IMR-90 (cell line): Measurements from ENCODE around the gene OR14I1. TPM values are rescaled to one million over a fixed set of nuclear protein-coding genes. Genes with fewer than 3 reads are reported as not detected.
"Not testable (repeated sequence)": the region's sequence is repeated elsewhere in the genome, so short reads cannot be mapped to it uniquely, and the experiment has no call there.

Experiments
- ATAC-seq: fragments of 200-7000 bp; cut with Tn5 transposase; 2 replicates; pipeline ENCODE4 v1.9.1; 2020; ENCODE audit warnings: low read depth, mild to moderate bottlenecking, moderate library complexity
- BruUV-seq: library from RNA; stranded (reverse); fragments of 400-500 nt; replicated peaks from 2 replicates; lab custom pipeline; 2021; lab: Mats Ljungman, UMichigan
- CTCF ChIA-PET: fragments of 300-600 bp; formaldehyde crosslinking; extraction: SDS; loops from one replicate; lab custom pipeline; 2021; ENCODE audit warnings: antibody characterized with exemption; lab: Yijun Ruan, JAX
- POLR2A ChIA-PET: fragments of 300-600 bp; sonication (Branson Sonifier 250); formaldehyde crosslinking; loops from one replicate; lab custom pipeline; 2022; ENCODE audit warnings: antibody characterized with exemption; ENCODE audit not compliant: unreplicated experiment; lab: Charles Lee
- DNase-seq: peaks from one replicate; pipeline ENCODE4 v3.0.0; 2013
- H2AFZ ChIP-seq: replicated peaks from 2 replicates; pipeline ENCODE3; 2013; ENCODE audit warnings: low read length, mild to moderate bottlenecking; ENCODE audit not compliant: poor library complexity
- H2AK5ac ChIP-seq: 2 replicates; pipeline ENCODE4 v1.6.1; 2013; ENCODE audit warnings: low read depth, low read length, inconsistent platforms
- H2AK9ac ChIP-seq: replicated peaks from 2 replicates; pipeline ENCODE3; 2013; ENCODE audit warnings: mild to moderate bottlenecking, low read depth, low read length, moderate library complexity; ENCODE audit not compliant: poor library complexity
- H2BK120ac ChIP-seq: 2 replicates; pipeline ENCODE4 v1.6.1; 2013; ENCODE audit warnings: low read depth, low read length, inconsistent platforms
- H2BK15ac ChIP-seq: 3 replicates; pipeline ENCODE4 v1.6.1; 2013; ENCODE audit warnings: low read depth, low read length, inconsistent platforms
- H2BK20ac ChIP-seq: 2 replicates; pipeline ENCODE4 v1.6.1; 2013; ENCODE audit warnings: low read depth, mild to moderate bottlenecking, inconsistent platforms, low read length, moderate library complexity
- H2BK5ac ChIP-seq: 2 replicates; pipeline ENCODE4 v1.6.1; 2013; ENCODE audit warnings: mild to moderate bottlenecking, low read depth, low read length, inconsistent platforms; ENCODE audit not compliant: poor library complexity, severe bottlenecking
- H3K14ac ChIP-seq: replicated peaks from 2 replicates; pipeline ENCODE4 v1.6.1; 2013; ENCODE audit warnings: low read depth, low read length, inconsistent platforms
- H3K18ac ChIP-seq: 2 replicates; pipeline ENCODE4 v1.6.1; 2013; ENCODE audit warnings: low read depth, low read length, control low read depth
- H3K23ac ChIP-seq: 2 replicates; pipeline ENCODE4 v1.6.1; 2013; ENCODE audit warnings: low read depth, low read length, inconsistent platforms
- H3K27ac ChIP-seq: 2 replicates; pipeline ENCODE4 v1.5.1; 2013; ENCODE audit warnings: mild to moderate bottlenecking, control low read depth, low read length; ENCODE audit not compliant: insufficient read depth
- H3K27me3 ChIP-seq: 2 replicates; pipeline ENCODE4 v1.6.1; 2013; ENCODE audit warnings: low read length; ENCODE audit not compliant: control insufficient read depth, insufficient read depth
- H3K36me3 ChIP-seq: 2 replicates; pipeline ENCODE4 v1.6.1; 2013; ENCODE audit warnings: low read length, mixed read lengths; ENCODE audit not compliant: control insufficient read depth, insufficient read depth
- H3K4ac ChIP-seq: 2 replicates; pipeline ENCODE4 v1.6.1; 2013; ENCODE audit warnings: low read depth, low read length, inconsistent platforms
- H3K4me1 ChIP-seq: 2 replicates; pipeline ENCODE4 v1.6.1; 2013; ENCODE audit warnings: low read length, mixed read lengths; ENCODE audit not compliant: control insufficient read depth, insufficient read depth
- H3K4me2 ChIP-seq: 2 replicates; pipeline ENCODE4 v1.6.1; 2013; ENCODE audit warnings: low read depth, mild to moderate bottlenecking, control low read depth, low read length, moderate library complexity
- H3K4me3 ChIP-seq: 2 replicates; pipeline ENCODE4 v1.5.1; 2013; ENCODE audit warnings: low read depth, mild to moderate bottlenecking, control low read depth, low read length, moderate library complexity; ENCODE audit not compliant: insufficient read depth
- H3K56ac ChIP-seq: 2 replicates; pipeline ENCODE4 v1.6.1; 2013; ENCODE audit warnings: low read length, inconsistent platforms; ENCODE audit not compliant: insufficient read depth; ENCODE audit errors: extremely low read depth
- H3K79me1 ChIP-seq, 2 experiments: 2 replicates each; pipeline ENCODE4 v1.6.1; 2013; ENCODE audit warnings: low read length in 2 of 2, inconsistent platforms in 1 of 2, low read depth in 1 of 2
- H3K9ac ChIP-seq: 2 replicates; pipeline ENCODE4 v1.6.1; 2013; ENCODE audit warnings: low read depth, low read length, control low read depth
- H3K9me1 ChIP-seq: 2 replicates; pipeline ENCODE4 v1.6.1; 2013; ENCODE audit warnings: low read length, inconsistent platforms; ENCODE audit not compliant: insufficient read depth
- H3K9me3 ChIP-seq: 2 replicates; pipeline ENCODE4 v1.6.1; 2013; ENCODE audit warnings: low read length; ENCODE audit not compliant: control insufficient read depth, insufficient read depth
- H4K20me1 ChIP-seq: 2 replicates; pipeline ENCODE4 v1.6.1; 2013; ENCODE audit warnings: low read length, inconsistent platforms; ENCODE audit not compliant: insufficient read depth
- H4K5ac ChIP-seq: 2 replicates; pipeline ENCODE4 v1.6.1; 2013; ENCODE audit warnings: mild to moderate bottlenecking, low read depth, low read length, control low read depth
- H4K8ac ChIP-seq, 2 experiments: 2 replicates each; pipeline ENCODE4 v1.6.1; 2013; ENCODE audit warnings: low read depth in 2 of 2, low read length in 2 of 2, control low read depth in 1 of 2, inconsistent platforms in 1 of 2
- H4K91ac ChIP-seq: 2 replicates; pipeline ENCODE4 v1.6.1; 2013; ENCODE audit warnings: low read depth, low read length, inconsistent platforms; ENCODE audit not compliant: insufficient read depth
- WGBS, 2 experiments: methylation state at CpG; one replicate each; pipeline versions ENCODE4 v1.1.5 to v1.1.7; 2013; ENCODE audit warnings: missing lambda C conversion rate in 2 of 2; ENCODE audit not compliant: insufficient read length in 1 of 2; ENCODE audit errors: extremely low coverage in 2 of 2; 5-methylcytosine and 5-hydroxymethylcytosine counted together
- dilution Hi-C: fragments of 300-500 bp; cut with HindIII; formaldehyde crosslinking; loops from one replicate; pipeline ENCODE4 v1.14.3; 2018; ENCODE audit warnings: low sequenced_read_pairs; ENCODE audit not compliant: unreplicated experiment
- in situ Hi-C: fragments of 300-500 bp; cut with MboI; formaldehyde crosslinking; loops from 3 replicates; pipeline ENCODE4 v1.14.3; 2019; ENCODE audit warnings: low sequenced_read_pairs, inconsistent platforms, mixed read lengths
- intact Hi-C: fragments of 100-400 bp; cut with micrococcal nuclease; formaldehyde crosslinking; loops from 2 replicates; pipeline ENCODE4 v1.10.0; 2022
- microRNA-seq, 2 experiments: library from miRNA; stranded (forward) in 1 of 2; unstranded in 1 of 2; fragments of 10-50 nt in 1 of 2; fragments of <30 nt in 1 of 2; gene quantifications in 1 of 2; microRNA quantifications in 1 of 2; one replicate each; pipeline versions ENCODE3 to v1.1.0; 2013 to 2020; ENCODE audit not compliant: insufficient read depth in 1 of 2, insufficient read length in 1 of 2, unreplicated experiment in 1 of 2
- polyA plus RNA-seq, 3 experiments: library from polyadenylated mRNA; depleted of rRNA; stranded (reverse); fragments of >200 nt; gene quantifications; 2 replicates each; pipeline ENCODE4 v1.2.3, GENCODE V29; 2012; ENCODE audit warnings: low replicate concordance in 1 of 3
- small RNA-seq, 5 experiments: library from RNA; depleted of rRNA; stranded (forward); fragments of <200 nt; gene quantifications; one replicate each; pipeline ENCODE3, GENCODE V24; 2012
- total RNA-seq: library from RNA; depleted of rRNA; stranded (reverse); fragments of >200 nt; gene quantifications from 2 replicates; pipeline ENCODE4 v1.2.3, GENCODE V29; 2012; rRNA removed

Gene OR14I1
- total and polyA plus RNA-seq, 2 of the 4 experiments (the other 2 are of a cell fraction) = not detected

DNA sequence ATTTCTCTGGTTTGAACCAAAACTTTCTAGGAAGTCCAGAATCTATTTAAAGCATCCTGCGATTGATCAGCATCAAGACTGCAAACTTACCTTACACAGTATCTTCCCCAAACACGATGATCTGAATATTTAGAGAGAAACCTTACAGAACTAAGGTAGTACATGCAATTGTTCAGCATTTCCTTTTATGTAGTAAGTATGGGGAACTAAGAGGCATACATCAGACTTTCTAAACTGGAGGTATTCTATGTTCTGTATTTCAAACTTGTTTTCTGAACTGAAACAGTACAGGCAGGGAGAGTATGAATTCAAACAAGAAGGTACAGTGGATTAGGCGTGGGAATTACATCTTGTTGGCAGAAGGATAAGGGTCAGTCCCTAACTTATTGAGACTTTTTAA, 47.2 kb downstream of the OR14I1 start, which contains the start of gene OR2T27:
Gene OR2T27 (minus strand): TSS at position 175 of the 400 bp plus-strand sequence. CDS start 4,644 bp downstream, outside the sequence.
- intact Hi-C loops, CTCF ChIA-PET, DNase-seq, H3K4me2 ChIP-seq, H4K8ac ChIP-seq, POLR2A ChIA-PET, H2BK120ac ChIP-seq, H4K5ac ChIP-seq, in situ Hi-C loops, H3K9ac ChIP-seq, H3K4me3 ChIP-seq, H3K9me3 ChIP-seq, H2BK15ac ChIP-seq, H3K23ac ChIP-seq, H3K79me1 ChIP-seq, H3K56ac ChIP-seq, H2AK9ac ChIP-seq, H3K18ac ChIP-seq, H3K27ac ChIP-seq, H2BK5ac ChIP-seq, H3K14ac ChIP-seq, H2BK20ac ChIP-seq, H3K9me1 ChIP-seq, H3K27me3 ChIP-seq, ATAC-seq, H4K91ac ChIP-seq, dilution Hi-C loops, H3K4ac ChIP-seq, H3K36me3 ChIP-seq, H2AK5ac ChIP-seq, H3K4me1 ChIP-seq, H4K20me1 ChIP-seq, BruUV-seq, H2AFZ ChIP-seq: not testable (repeated sequence)
- no CpG with 5 or more reads among the region's 3 CpGs for WGBS, 2 experiments

Small RNA genes lying within 50 kb of the gene (microRNA-seq; reads per million reads assigned to microRNA genes)
- not detected for gene AHCYP8 (ENCODE audit: insufficient read depth, insufficient read length)

Small RNA genes lying within 50 kb of the gene (small RNA-seq; reads per million reads assigned to genes)
- gene AHCYP8 = 0 reads per million in 5 experiments

Other genes with a start within 250 kb of the OR14I1 start
- gene OR2T3, start 229.4 kb downstream of the OR14I1 start, total RNA-seq = not detected in 2 replicates
- gene OR2T3, start 229.4 kb downstream of the OR14I1 start, polyA plus RNA-seq (2012; rRNA removed) = not detected in 2 replicates
- gene OR2T5, start 214.2 kb downstream of the OR14I1 start, total RNA-seq = not detected in 2 replicates
- not detected in 2 replicates for gene OR2T5, start 214.2 kb downstream of the OR14I1 start, polyA plus RNA-seq (2012; rRNA removed)
- not detected in 2 replicates for gene OR2G6, start 194.7 kb downstream of the OR14I1 start, total RNA-seq
- gene OR2G6, start 194.7 kb downstream of the OR14I1 start, polyA plus RNA-seq (2012; rRNA removed) = not detected in 2 replicates
- gene OR2T29, start 140.0 kb downstream of the OR14I1 start, total RNA-seq = not detected in 2 replicates
- not detected in 2 replicates for gene OR2T29, start 140.0 kb downstream of the OR14I1 start, polyA plus RNA-seq (2012; rRNA removed)
- not detected in 2 replicates for gene OR2T34, start 128.0 kb downstream of the OR14I1 start, total RNA-seq
- not detected in 2 replicates for gene OR2T34, start 128.0 kb downstream of the OR14I1 start, polyA plus RNA-seq (2012; rRNA removed)
- gene OR2T10, start 105.1 kb downstream of the OR14I1 start, total RNA-seq = not detected in 2 replicates
- not detected in 2 replicates for gene OR2T10, start 105.1 kb downstream of the OR14I1 start, polyA plus RNA-seq (2012; rRNA removed)
- not detected in 2 replicates for gene OR2T11, start 67.7 kb downstream of the OR14I1 start, total RNA-seq
- gene OR2T11, start 67.7 kb downstream of the OR14I1 start, polyA plus RNA-seq (2012; rRNA removed) = not detected in 2 replicates
- gene OR2T35, start 57.5 kb downstream of the OR14I1 start, total RNA-seq = not detected in 2 replicates
- not detected in 2 replicates for gene OR2T35, start 57.5 kb downstream of the OR14I1 start, polyA plus RNA-seq (2012; rRNA removed)
- gene OR2T27, start 47.2 kb downstream of the OR14I1 start, total RNA-seq = not detected in 2 replicates
- gene OR2T27, start 47.2 kb downstream of the OR14I1 start, polyA plus RNA-seq (2012; rRNA removed) = not detected in 2 replicates
- gene LYPD8, start 53.0 kb upstream of the OR14I1 start, total RNA-seq = not detected in 2 replicates
- not detected in 2 replicates for gene LYPD8, start 53.0 kb upstream of the OR14I1 start, polyA plus RNA-seq (2012; rRNA removed)
- gene SH3BP5L, start 123.1 kb upstream of the OR14I1 start, total RNA-seq = 23.3 and 25.0 TPM in 2 replicates
- 35.6 and 35.9 TPM in 2 replicates for gene SH3BP5L, start 123.1 kb upstream of the OR14I1 start, polyA plus RNA-seq (2012; rRNA removed)
- 6.6 and 6.9 TPM in 2 replicates for gene ZNF672, start 135.5 kb upstream of the OR14I1 start, total RNA-seq
- 12.6 and 16.2 TPM in 2 replicates for gene ZNF672, start 135.5 kb upstream of the OR14I1 start, polyA plus RNA-seq (2012; rRNA removed)
- gene ZNF692, start 156.3 kb upstream of the OR14I1 start, total RNA-seq = 6.9 and 7.3 TPM in 2 replicates
- gene ZNF692, start 156.3 kb upstream of the OR14I1 start, polyA plus RNA-seq (2012; rRNA removed) = 50.4 and 51.5 TPM in 2 replicates
- gene PGBD2, start 203.5 kb upstream of the OR14I1 start, total RNA-seq = 6.7 and 6.8 TPM in 2 replicates
- 4.8 TPM in 2 replicates for gene PGBD2, start 203.5 kb upstream of the OR14I1 start, polyA plus RNA-seq (2012; rRNA removed)